GM18507 (cell line): ENCODE measurements around the gene CERT1.

Experiments
- DNase-seq: peaks from one replicate; pipeline ENCODE4 v3.0.0; 2011; ENCODE audit warnings: low read depth; ENCODE audit not compliant: insufficient read length; ENCODE audit errors: extremely low spot score
- FAIRE-seq: peaks from 2 replicates; lab custom pipeline; 2011; peaks lifted over from hg19 to GRCh38; lab: Jason Lieb, UNC

The CERT1 gene

DNA sequence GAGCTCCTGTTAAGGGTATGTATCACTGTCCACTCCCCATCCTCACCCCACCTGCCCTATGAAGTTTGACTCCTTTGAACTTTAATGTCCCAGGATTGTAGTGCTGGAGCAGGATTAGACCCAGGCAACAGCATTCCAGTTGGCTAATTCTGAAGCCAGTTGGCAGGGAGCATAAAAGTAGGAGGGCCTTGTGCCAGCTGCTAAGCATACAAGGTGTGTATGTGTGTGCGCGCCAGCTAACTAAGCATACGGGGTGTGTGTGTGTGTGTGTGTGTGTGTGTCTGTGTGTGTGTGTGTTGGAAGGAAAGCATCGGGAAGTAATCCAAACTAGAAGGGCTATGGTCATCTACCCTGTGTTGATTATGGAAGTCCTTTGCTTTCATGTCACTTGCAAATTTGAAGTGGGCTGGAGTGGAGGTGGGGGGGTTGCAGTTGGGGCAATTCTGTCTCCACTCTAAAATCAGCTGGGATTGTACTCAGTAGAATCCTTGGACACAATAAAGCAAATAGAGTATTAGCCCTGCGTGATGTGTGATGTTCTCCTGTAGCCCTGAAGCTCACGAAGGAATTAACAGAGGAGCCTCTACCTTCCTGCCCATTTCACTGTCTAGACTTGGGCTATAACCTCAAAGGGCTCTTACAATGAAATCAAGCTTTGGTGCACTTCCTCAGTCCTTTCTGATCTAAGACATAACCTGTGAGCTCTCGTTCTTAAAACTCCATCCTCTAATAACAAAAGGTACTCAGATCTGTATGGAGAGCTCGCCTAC is 147.5 kb downstream of the CERT1 start:
- FAIRE-seq: no peak
- DNase-seq: no peak

DNA sequence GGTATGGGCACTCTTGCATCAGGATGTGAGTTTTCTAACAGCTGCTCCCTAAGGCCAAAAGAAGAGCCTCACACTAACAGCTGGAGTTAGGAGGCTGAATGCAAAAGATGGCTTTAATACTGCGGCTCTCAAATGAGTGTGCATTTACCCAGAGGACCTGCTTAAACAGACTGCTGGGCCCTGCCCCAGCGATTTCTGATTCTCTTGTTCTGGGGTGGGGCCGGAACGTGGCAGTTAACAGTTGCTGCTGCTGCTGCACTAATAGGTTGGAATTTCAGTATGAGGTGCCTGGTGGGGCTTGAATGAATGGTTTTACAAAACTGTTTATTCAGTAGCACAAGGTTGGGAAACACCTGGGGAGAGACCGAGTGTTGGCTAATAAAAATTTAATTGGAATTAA is 148.3 kb downstream of the CERT1 start:
- DNase-seq (no peak), FAIRE-seq (no peak)

DNA sequence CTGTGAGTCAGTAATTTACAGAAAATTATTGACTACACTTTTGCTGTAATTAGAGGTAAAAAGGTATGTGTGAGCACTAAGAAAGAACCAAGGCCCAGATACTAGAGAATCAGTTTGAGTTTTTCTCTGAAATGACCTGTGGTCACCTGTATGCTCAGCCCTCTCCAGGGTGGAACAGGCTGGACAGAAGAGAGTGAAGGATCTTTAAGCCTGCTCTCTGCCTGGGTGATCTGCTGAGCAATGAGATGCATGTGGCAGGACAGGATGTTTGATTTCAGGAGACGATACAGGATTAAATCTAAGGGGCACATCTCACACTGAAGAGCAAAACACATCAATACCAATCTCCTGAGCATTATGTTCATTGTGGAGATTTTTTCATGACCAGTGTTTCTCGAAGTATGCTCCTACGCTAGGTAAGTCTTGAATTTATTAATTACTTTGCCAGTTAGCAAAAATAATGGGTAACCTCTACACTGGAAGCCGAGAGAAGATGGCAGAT is 148.9 kb downstream of the CERT1 start:
- DNase-seq (no peak), FAIRE-seq (no peak)

DNA sequence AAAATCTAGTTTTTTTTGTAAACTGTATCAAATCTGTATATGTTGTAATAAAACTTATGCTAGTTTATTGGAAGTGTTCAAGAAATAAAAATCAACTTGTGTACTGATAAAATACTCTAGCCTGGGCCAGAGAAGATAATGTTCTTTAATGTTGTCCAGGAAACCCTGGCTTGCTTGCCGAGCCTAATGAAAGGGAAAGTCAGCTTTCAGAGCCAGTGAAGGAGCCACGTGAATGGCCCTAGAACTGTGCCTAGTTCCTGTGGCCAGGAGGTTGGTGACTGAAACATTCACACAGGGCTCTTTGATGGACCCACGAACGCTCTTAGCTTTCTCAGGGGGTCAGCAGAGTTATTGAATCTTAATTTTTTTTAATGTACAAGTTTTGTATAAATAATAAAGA is 150.1 kb downstream of the CERT1 start:
- FAIRE-seq (no peak), DNase-seq (no peak)

DNA sequence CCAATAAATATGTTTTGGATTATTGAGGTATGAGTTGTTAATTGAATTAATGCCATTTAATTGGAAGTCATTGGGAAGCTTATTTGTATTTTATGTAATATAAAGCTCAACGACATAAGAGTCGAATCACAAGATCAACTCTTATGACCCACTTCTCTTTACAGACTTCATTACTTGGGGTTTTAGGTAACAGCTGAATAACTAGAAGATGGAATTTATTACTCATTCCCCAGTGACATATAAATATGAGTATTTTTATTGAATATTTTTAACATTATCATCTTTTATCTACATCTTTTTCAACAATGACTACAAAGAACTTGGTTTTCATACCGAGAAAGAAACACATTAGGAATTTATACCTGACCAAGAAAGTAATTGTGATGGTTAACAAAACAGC is 153.3 kb downstream of the CERT1 start:
- DNase-seq: no peak
- no peak for FAIRE-seq

- FAIRE-seq: no peak
These were observed 154.7 kb downstream of the CERT1 start for GRCh38 chr5:75356719-75357118.

GRCh38 chr5:75355236-75355635 is 156.2 kb downstream of the CERT1 start:
- no peak for DNase-seq
- no peak for FAIRE-seq

More at GRCh38 chr5:75356719-75357118, 154.7 kb downstream of the CERT1 start:
- no peak for DNase-seq

DNA sequence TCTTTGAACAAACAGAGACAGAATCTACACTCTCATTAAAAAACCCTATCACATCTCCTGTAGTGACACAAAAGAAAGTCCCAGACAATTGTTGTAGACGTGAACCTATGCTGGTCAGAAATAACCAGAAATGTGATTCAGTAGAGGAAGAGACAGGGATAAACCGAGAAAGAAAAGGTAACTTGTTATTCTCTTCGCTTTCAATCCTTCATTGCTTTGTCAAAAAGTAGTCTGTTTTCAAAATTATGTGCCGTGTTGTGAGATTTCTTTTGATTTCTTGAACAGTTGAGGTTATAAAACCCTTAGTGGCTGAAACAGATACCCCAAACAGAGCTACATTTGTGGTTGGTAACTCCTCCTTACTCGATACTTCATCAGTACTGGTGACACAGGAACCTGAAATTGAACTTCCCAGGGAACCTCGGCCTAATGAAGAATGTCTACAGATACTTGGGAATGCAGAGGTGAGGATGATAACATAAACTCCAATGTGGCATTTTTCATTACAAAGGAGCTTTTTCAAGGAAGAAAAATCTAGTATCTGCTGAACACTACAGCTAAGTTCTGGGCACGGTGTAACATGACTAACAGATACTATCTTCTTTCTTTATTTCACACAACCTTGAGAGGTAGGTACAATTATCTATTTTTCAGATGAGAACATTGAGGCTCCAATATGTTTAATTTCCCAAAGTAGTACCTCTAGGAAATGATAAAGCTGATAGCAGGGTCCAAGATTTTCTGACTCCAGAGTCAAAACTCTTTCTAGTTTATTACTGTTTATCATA is 160.1 kb downstream of the CERT1 start:
- FAIRE-seq (no peak), DNase-seq (no peak)

- DNase-seq: no peak
- no peak for FAIRE-seq
These were observed 161.8 kb downstream of the CERT1 start for GRCh38 chr5:75349663-75350062.

GRCh38 chr5:75348241-75348640 is 163.2 kb downstream of the CERT1 start:
- DNase-seq: no peak
- FAIRE-seq: no peak

DNA sequence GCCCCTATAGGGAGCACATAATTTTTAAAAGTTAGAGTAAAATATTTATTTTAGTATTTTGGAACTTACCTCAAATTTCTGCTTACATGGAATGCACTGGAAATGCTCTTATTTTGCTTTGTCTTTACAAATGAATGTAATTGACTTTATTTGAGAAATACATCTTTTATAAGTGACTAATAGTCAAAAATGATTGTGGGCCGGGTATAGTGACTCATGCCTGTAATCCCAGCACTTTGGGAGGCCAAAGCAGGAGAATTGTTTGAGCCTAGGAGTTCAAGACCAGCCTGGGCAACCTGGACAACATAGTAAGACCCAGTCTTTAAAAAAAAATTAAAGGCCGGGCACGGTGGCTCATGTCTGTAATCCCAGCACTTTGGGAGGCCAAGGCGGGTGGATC is 168.6 kb downstream of the CERT1 start:
- FAIRE-seq (no peak), DNase-seq (no peak)

GRCh38 chr5:75341934-75342333 is 169.5 kb downstream of the CERT1 start:
- FAIRE-seq (no peak), DNase-seq (no peak)

GRCh38 chr5:75340714-75341478 is 170.5 kb downstream of the CERT1 start:
- FAIRE-seq (no peak), DNase-seq (no peak)

GRCh38 chr5:75338408-75338807 is 173.0 kb downstream of the CERT1 start:
- DNase-seq: no peak
- no peak for FAIRE-seq

DNA sequence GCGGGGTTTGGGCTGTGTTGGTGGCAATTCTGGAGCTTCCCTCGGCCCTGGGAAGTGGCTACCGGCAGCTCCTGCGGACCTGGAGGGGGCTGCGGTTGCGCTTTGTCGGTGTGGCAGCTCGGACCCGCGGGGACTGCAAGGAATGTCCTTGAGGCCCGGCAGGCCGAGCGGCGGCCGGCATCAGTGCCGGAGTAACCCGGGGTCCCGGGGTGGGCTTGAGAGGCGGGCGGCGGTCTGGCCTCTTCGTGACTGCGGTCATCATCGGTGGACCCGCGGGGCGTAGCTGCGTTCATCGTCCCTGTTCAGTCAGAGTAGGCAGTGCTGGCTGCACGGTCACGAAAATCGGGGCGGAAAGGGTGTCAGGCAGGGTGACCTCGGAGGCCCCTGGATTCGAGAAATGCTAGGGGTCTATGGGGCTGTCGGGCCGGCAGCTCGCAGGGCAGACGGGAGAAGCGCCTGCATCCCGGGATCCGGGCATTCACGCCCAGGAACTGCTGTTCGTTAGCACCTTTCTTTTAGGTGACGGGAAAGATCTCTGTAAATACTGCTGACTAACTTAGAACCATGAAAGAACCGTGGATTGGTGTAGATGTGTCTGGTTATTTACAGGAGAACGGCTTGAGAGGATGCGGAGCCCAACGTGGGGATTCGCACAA is 173.9 kb downstream of the CERT1 start:
- no peak for FAIRE-seq
- DNase-seq: no peak

DNA sequence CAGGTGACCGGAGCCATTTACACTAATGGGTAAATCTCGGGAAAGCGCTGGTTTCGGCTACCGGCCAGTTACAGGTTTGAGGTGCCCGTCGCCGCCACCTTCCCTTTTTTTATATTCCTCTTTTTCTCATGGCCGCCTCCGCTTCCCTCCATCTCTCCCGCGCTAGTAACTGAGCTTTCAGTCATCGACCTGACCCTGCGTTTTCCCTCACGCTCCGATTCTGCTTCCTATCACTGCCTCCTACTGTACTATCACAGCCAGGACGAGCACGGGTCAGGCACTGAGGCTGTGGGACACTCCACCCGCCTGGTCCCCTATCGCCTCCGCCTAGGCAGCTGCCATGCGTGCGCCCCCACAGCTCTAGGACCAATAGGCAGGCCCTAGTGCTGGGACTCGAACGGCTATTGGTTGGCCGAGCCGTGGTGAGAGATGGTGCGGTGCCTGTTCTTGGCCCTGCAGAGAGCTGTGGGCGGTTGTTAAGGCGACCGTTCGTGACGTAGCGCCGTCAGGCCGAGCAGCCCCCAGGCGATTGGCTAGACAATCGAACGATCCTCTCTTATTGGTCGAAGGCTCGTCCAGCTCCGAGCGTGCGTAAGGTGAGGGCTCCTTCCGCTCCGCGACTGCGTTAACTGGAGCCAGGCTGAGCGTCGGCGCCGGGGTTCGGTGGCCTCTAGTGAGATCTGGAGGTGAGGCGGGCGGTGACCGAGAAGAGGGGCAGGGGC is 174.7 kb downstream of the CERT1 start, which contains the start of gene HMGCR:
Gene HMGCR (plus strand): TSS at position 606 of the 722 bp plus-strand sequence. CDS start 5,386 bp downstream, outside the sequence.
- FAIRE-seq (peak; percentile 99), DNase-seq (peak; percentile 81)

- peak; percentile 63 for FAIRE-seq
- DNase-seq: no peak
These were observed 175.3 kb downstream of the CERT1 start for GRCh38 chr5:75335952-75336614.

GRCh38 chr5:75335486-75335885 is 175.9 kb downstream of the CERT1 start:
- no peak for FAIRE-seq

More at GRCh38 chr5:75335486-75335885, 175.9 kb downstream of the CERT1 start:
- no peak for DNase-seq
